GM23338 (cell line): ENCODE measurements around the gene YBX2. TPM values are rescaled to one million over a fixed set of nuclear protein-coding genes. Genes with fewer than 3 reads are reported as not detected.
A peak's percentile ranks its signal among the peaks of the same experiment; 100 is the strongest.

Experiments
- ATAC-seq: fragments of 200-7000 bp; cut with Tn5 transposase; 3 replicates; pipeline ENCODE4 v1.9.1; 2020
- DNase-seq: peaks from one replicate; pipeline ENCODE4 v3.0.0-alpha.2; 2015; ENCODE audit warnings: low spot score
- H2AFZ ChIP-seq: fragments of 200-600 bp; sonication (generic); 2 replicates; pipeline ENCODE4 v1.8.0; 2016; ENCODE audit warnings: antibody characterized with exemption, mild to moderate bottlenecking, moderate library complexity
- H3F3A ChIP-seq: fragments of 200-600 bp; sonication (generic); replicated peaks from 2 replicates; pipeline ENCODE4 v1.8.0; 2017; ENCODE audit warnings: antibody characterized with exemption, mixed run types, low read depth
- H3K27ac ChIP-seq: fragments of 200-600 bp; sonication (generic); 2 replicates; pipeline ENCODE4 v1.6.1; 2016; ENCODE audit warnings: low read depth
- H3K27me3 ChIP-seq: fragments of 200-600 bp; sonication (generic); 2 replicates; pipeline ENCODE4 v1.8.0; 2016; ENCODE audit warnings: mild to moderate bottlenecking, mixed run types, moderate library complexity; ENCODE audit not compliant: insufficient read depth
- H3K36me3 ChIP-seq: fragments of 200-600 bp; sonication (generic); 2 replicates; pipeline ENCODE4 v1.8.0; 2016; ENCODE audit warnings: mild to moderate bottlenecking; ENCODE audit not compliant: insufficient read depth
- H3K4me1 ChIP-seq: fragments of 200-600 bp; sonication (generic); 2 replicates; pipeline ENCODE4 v1.8.0; 2016; ENCODE audit warnings: mild to moderate bottlenecking, moderate library complexity; ENCODE audit not compliant: insufficient read depth
- H3K4me2 ChIP-seq: fragments of 200-600 bp; sonication (generic); 2 replicates; pipeline ENCODE4 v1.7.1; 2017; ENCODE audit warnings: mixed run types
- H3K4me3 ChIP-seq: fragments of 200-600 bp; sonication (generic); 2 replicates; pipeline ENCODE4 v1.6.1; 2016; ENCODE audit warnings: mixed run types
- H3K79me2 ChIP-seq: fragments of 200-600 bp; sonication (generic); replicated peaks from 2 replicates; pipeline ENCODE4 v1.8.0; 2017; ENCODE audit warnings: mild to moderate bottlenecking; ENCODE audit not compliant: insufficient read depth
- H3K9me2 ChIP-seq: fragments of 200-600 bp; sonication (generic); 2 replicates; pipeline ENCODE4 v1.8.0; 2017; ENCODE audit not compliant: insufficient read depth
- H4K20me1 ChIP-seq: fragments of 200-600 bp; sonication (generic); replicated peaks from 2 replicates; pipeline ENCODE4 v1.8.0; 2017; ENCODE audit warnings: mild to moderate bottlenecking; ENCODE audit not compliant: insufficient read depth
- H3K27ac Mint-ChIP-seq: 2 replicates; pipeline ENCODE4 v1.8.0; 2020; ENCODE audit warnings: inconsistent platforms, mild to moderate bottlenecking, moderate library complexity, mixed read lengths
- H3K27me3 Mint-ChIP-seq: 3 replicates; pipeline ENCODE4 v1.8.0; 2022; ENCODE audit warnings: low read depth, mild to moderate bottlenecking, moderate library complexity, mixed read lengths, inconsistent platforms; ENCODE audit not compliant: insufficient read depth, poor library complexity
- H3K36me3 Mint-ChIP-seq: 3 replicates; pipeline ENCODE4 v1.8.0; 2021; ENCODE audit warnings: low read depth, mild to moderate bottlenecking, inconsistent platforms, moderate library complexity, mixed read lengths
- H3K4me1 Mint-ChIP-seq: 3 replicates; pipeline ENCODE4 v1.8.0; 2020; ENCODE audit warnings: mild to moderate bottlenecking, inconsistent platforms, mixed read lengths
- H3K4me3 Mint-ChIP-seq: 3 replicates; pipeline ENCODE4 v1.8.0; 2021; ENCODE audit warnings: moderate library complexity, mild to moderate bottlenecking, inconsistent platforms, mixed read lengths
- H3K9me3 Mint-ChIP-seq: 3 replicates; pipeline ENCODE4 v1.8.0; 2020; ENCODE audit warnings: moderate library complexity, mild to moderate bottlenecking, inconsistent platforms, mixed read lengths
- CREB1 ChIP-seq: fragments of 250-450 bp; sonication (Bioruptor Pico); IDR thresholded peaks from 2 replicates; pipeline ENCODE4 v1.5.0; 2020; ENCODE audit warnings: low read depth, mild to moderate bottlenecking, moderate library complexity
- EZH2 ChIP-seq: fragments of 200-600 bp; sonication (generic); IDR thresholded peaks from one replicate; pipeline ENCODE4 v1.8.0; 2017; ENCODE audit warnings: antibody characterized with exemption, mild to moderate bottlenecking, low read depth; ENCODE audit not compliant: unreplicated experiment
- EZH2phosphoT487 ChIP-seq: fragments of 200-600 bp; sonication (generic); IDR thresholded peaks from one replicate; pipeline ENCODE4 v1.8.1; 2018; ENCODE audit warnings: antibody characterized with exemption; ENCODE audit not compliant: unreplicated experiment
- NANOG ChIP-seq: IDR thresholded peaks from 2 replicates; pipeline ENCODE4 v1.6.1; 2016; ENCODE audit warnings: antibody characterized with exemption, borderline replicate concordance
- POLR2AphosphoS5 ChIP-seq: IDR thresholded peaks from 2 replicates; pipeline ENCODE4 v1.6.1; 2016; ENCODE audit warnings: antibody characterized with exemption, low read depth
- STAT1 ChIP-seq: IDR thresholded peaks from one replicate; pipeline ENCODE4 v1.6.1; 2016; ENCODE audit warnings: antibody characterized with exemption; ENCODE audit not compliant: unreplicated experiment
- ZNF114 ChIP-seq: fragments of 250-450 bp; sonication (Bioruptor Pico); IDR thresholded peaks from 2 replicates; pipeline ENCODE4 v1.5.0; 2020; ENCODE audit warnings: mild to moderate bottlenecking, moderate library complexity
- ZNF331 ChIP-seq: fragments of 250-450 bp; sonication (Bioruptor Pico); IDR thresholded peaks from 2 replicates; pipeline ENCODE4 v1.5.0; 2020; ENCODE audit warnings: low read depth, mild to moderate bottlenecking, moderate library complexity
- polyA plus RNA-seq: library from polyadenylated mRNA; unstranded; fragments of >200 nt; fragmentation: Nextera tagmentation; extraction: Ambion mirVana; gene quantifications from 2 replicates; pipeline ENCODE4 v1.2.1, GENCODE V29; 2016
- total RNA-seq: library from RNA; depleted of rRNA; stranded (reverse); fragments of >200 nt; shearing (Covaris generic); gene quantifications from 2 replicates; pipeline ENCODE4 v1.2.3, GENCODE V29; 2014
- TF ChIP-seq, protein P1 (sequence below): fragments of 250-450 bp; sonication (Bioruptor Pico); IDR thresholded peaks from 2 replicates; pipeline ENCODE4 v1.5.0; 2020; ENCODE audit warnings: mild to moderate bottlenecking, moderate library complexity
- TF ChIP-seq, protein P2 (sequence below): IDR thresholded peaks from 2 replicates; pipeline ENCODE4 v1.6.1; 2016; ENCODE audit warnings: antibody characterized with exemption

Gene YBX2
- total and polyA plus RNA-seq, 2 experiments from 2014 or later = 22.5 to 36.5 TPM

DNA sequence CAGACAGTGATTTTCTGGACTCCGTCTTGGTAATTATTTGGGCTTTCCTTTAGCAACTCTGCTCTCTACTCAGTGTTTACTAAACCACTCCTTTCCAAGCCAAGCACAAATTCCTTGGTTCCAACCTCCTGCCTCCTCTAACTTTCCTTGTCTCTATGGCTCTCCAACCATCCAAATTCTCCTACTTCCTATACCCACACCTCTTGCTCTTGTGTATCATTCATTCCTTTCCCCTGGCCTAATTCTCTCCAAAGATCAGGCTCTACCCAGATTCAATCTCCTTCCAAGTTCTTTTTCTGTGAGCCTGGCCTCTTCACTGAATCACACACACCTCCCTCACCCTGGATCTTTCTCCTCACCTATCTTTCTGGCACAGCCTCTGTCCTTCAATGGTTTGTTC, 33.6 kb upstream of the YBX2 start:
- peaks cover 30% of the 10 kb centered on the region for H3F3A ChIP-seq
- peaks cover 6% of the 10 kb centered on the region; the same call in 1 of the 2 replicates for H3K36me3 ChIP-seq
- no peak overlapping the region for H3K27ac ChIP-seq
- peaks cover 10% of the 10 kb centered on the region for H3K4me1 ChIP-seq
- no peaks in the 10 kb centered on the region for H3K9me2 ChIP-seq
- Mint-ChIP-seq H3K27me3 (peaks cover 7% of the 10 kb centered on the region), H3K4me3 (peak overlapping the region; percentile 99), H3K9me3 (no peaks in the 10 kb centered on the region), H3K36me3 (peaks cover 31% of the 10 kb centered on the region), H3K27ac (peak overlapping the region; percentile 25; the same call in 1 of the 2 replicates), H3K4me1 (peaks cover 22% of the 10 kb centered on the region)
- DNase-seq = no peak
- H3K4me3 ChIP-seq = peak overlapping the region; percentile 70
- no peak overlapping the region for H2AFZ ChIP-seq
- peaks cover 14% of the 10 kb centered on the region for H3K79me2 ChIP-seq
- TF ChIP-seq ZNF114 (CRISPR knock-in tag) = no peak
- TF ChIP-seq ZNF331 = no peak
- TF ChIP-seq EZH2phosphoT487 = no peak
- TF ChIP-seq, protein P1, sequence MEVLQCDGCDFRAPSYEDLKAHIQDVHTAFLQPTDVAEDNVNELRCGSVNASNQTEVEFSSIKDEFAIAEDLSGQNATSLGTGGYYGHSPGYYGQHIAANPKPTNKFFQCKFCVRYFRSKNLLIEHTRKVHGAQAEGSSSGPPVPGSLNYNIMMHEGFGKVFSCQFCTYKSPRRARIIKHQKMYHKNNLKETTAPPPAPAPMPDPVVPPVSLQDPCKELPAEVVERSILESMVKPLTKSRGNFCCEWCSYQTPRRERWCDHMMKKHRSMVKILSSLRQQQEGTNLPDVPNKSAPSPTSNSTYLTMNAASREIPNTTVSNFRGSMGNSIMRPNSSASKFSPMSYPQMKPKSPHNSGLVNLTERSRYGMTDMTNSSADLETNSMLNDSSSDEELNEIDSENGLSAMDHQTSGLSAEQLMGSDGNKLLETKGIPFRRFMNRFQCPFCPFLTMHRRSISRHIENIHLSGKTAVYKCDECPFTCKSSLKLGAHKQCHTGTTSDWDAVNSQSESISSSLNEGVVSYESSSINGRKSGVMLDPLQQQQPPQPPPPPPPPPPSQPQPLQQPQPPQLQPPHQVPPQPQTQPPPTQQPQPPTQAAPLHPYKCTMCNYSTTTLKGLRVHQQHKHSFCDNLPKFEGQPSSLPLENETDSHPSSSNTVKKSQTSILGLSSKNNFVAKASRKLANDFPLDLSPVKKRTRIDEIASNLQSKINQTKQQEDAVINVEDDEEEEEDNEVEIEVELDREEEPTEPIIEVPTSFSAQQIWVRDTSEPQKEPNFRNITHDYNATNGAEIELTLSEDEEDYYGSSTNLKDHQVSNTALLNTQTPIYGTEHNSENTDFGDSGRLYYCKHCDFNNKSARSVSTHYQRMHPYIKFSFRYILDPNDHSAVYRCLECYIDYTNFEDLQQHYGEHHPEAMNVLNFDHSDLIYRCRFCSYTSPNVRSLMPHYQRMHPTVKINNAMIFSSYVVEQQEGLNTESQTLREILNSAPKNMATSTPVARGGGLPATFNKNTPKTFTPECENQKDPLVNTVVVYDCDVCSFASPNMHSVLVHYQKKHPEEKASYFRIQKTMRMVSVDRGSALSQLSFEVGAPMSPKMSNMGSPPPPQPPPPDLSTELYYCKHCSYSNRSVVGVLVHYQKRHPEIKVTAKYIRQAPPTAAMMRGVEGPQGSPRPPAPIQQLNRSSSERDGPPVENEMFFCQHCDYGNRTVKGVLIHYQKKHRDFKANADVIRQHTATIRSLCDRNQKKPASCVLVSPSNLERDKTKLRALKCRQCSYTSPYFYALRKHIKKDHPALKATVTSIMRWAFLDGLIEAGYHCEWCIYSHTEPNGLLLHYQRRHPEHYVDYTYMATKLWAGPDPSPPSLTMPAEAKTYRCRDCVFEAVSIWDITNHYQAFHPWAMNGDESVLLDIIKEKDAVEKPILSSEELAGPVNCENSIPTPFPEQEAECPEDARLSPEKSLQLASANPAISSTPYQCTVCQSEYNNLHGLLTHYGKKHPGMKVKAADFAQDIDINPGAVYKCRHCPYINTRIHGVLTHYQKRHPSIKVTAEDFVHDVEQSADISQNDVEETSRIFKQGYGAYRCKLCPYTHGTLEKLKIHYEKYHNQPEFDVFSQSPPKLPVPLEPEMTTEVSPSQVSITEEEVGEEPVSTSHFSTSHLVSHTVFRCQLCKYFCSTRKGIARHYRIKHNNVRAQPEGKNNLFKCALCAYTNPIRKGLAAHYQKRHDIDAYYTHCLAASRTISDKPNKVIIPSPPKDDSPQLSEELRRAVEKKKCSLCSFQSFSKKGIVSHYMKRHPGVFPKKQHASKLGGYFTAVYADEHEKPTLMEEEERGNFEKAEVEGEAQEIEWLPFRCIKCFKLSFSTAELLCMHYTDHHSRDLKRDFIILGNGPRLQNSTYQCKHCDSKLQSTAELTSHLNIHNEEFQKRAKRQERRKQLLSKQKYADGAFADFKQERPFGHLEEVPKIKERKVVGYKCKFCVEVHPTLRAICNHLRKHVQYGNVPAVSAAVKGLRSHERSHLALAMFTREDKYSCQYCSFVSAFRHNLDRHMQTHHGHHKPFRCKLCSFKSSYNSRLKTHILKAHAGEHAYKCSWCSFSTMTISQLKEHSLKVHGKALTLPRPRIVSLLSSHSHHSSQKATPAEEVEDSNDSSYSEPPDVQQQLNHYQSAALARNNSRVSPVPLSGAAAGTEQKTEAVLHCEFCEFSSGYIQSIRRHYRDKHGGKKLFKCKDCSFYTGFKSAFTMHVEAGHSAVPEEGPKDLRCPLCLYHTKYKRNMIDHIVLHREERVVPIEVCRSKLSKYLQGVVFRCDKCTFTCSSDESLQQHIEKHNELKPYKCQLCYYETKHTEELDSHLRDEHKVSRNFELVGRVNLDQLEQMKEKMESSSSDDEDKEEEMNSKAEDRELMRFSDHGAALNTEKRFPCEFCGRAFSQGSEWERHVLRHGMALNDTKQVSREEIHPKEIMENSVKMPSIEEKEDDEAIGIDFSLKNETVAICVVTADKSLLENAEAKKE (CRISPR knock-in tag) = no peak
- peak overlapping the region; percentile 99 for H3K4me2 ChIP-seq
- no peak for ATAC-seq
- H4K20me1 ChIP-seq = no peaks in the 10 kb centered on the region
- no peaks in the 10 kb centered on the region for H3K27me3 ChIP-seq

DNA sequence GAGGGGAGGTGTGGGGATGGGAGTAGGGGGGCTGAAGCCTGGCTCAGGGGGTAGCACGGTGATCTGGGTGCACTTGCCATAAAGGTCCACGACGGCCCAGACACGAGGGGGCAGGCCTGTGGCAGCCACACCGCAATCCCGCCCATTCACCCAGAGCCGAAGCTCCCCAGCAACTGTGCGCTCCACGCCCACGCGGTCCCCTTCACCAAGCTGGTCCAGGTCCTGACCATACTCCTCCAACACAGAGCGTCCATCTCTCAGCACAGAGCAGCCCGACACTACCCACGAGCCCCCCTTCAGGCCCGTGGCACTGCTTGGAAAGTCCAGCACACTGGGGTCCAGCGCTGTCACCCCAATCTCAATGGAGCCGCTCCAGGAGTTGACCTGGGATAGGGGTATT, 33.1 kb upstream of the YBX2 start:
- no peak for DNase-seq
- Histone ChIP-seq H4K20me1 (no peaks in the 10 kb centered on the region), H2AFZ (no peak overlapping the region), H3K27ac (no peak overlapping the region), H3K9me2 (no peaks in the 10 kb centered on the region), H3K79me2 (peaks cover 14% of the 10 kb centered on the region), H3K4me2 (no peak overlapping the region; the same call in 1 of the 2 replicates), H3F3A (peaks cover 30% of the 10 kb centered on the region), H3K4me3 (no peak overlapping the region), H3K4me1 (peaks cover 10% of the 10 kb centered on the region), H3K27me3 (no peaks in the 10 kb centered on the region), H3K36me3 (peaks cover 11% of the 10 kb centered on the region; the same call in 1 of the 2 replicates)
- H3K27me3 Mint-ChIP-seq = peaks cover 7% of the 10 kb centered on the region
- H3K27ac Mint-ChIP-seq = no peak overlapping the region
- no peak for ATAC-seq
- H3K9me3 Mint-ChIP-seq = no peaks in the 10 kb centered on the region
- peaks cover 18% of the 10 kb centered on the region for H3K4me1 Mint-ChIP-seq
- peaks cover 36% of the 10 kb centered on the region for H3K36me3 Mint-ChIP-seq
- H3K4me3 Mint-ChIP-seq = peak overlapping the region; percentile 46; the same call in 1 of the 3 replicates
- TF ChIP-seq, protein P2, sequence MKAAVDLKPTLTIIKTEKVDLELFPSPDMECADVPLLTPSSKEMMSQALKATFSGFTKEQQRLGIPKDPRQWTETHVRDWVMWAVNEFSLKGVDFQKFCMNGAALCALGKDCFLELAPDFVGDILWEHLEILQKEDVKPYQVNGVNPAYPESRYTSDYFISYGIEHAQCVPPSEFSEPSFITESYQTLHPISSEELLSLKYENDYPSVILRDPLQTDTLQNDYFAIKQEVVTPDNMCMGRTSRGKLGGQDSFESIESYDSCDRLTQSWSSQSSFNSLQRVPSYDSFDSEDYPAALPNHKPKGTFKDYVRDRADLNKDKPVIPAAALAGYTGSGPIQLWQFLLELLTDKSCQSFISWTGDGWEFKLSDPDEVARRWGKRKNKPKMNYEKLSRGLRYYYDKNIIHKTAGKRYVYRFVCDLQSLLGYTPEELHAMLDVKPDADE = no peak
- no peak for TF ChIP-seq CREB1 (CRISPR knock-in tag)
- TF ChIP-seq NANOG = no peak
- TF ChIP-seq POLR2AphosphoS5 = no peak
- no peak for TF ChIP-seq EZH2
- no peak for TF ChIP-seq STAT1
